Neural cell (in vitro differentiated cells): ENCODE data around the gene MXD4.

Experiments used
- CTCF ChIP-seq: fragments of 450-650 bp; IDR thresholded peaks from 2 replicates; pipeline ENCODE4 v1.5.1; 2014; ENCODE audit warnings: antibody characterized with exemption, mild to moderate bottlenecking, moderate library complexity; ENCODE audit not compliant: poor library complexity, severe bottlenecking
- EP300 ChIP-seq: fragments of 450-650 bp; conservative IDR thresholded peaks from 2 replicates; pipeline ENCODE4 v1.6.1; 2014; ENCODE audit warnings: antibody characterized with exemption, mild to moderate bottlenecking, moderate library complexity; ENCODE audit not compliant: poor library complexity, severe bottlenecking
- EZH2 ChIP-seq: fragments of 200-600, 300-800 bp; shearing (Covaris generic), sonication (generic); IDR thresholded peaks from 2 replicates; pipeline ENCODE4 v1.6.1; 2014; ENCODE audit warnings: antibody characterized with exemption, low read length, borderline replicate concordance, mild to moderate bottlenecking; ENCODE audit not compliant: insufficient read depth, poor library complexity, severe bottlenecking
- POLR2AphosphoS5 ChIP-seq: IDR thresholded peaks from 2 replicates; pipeline ENCODE4 v1.6.1; 2012

DNA sequence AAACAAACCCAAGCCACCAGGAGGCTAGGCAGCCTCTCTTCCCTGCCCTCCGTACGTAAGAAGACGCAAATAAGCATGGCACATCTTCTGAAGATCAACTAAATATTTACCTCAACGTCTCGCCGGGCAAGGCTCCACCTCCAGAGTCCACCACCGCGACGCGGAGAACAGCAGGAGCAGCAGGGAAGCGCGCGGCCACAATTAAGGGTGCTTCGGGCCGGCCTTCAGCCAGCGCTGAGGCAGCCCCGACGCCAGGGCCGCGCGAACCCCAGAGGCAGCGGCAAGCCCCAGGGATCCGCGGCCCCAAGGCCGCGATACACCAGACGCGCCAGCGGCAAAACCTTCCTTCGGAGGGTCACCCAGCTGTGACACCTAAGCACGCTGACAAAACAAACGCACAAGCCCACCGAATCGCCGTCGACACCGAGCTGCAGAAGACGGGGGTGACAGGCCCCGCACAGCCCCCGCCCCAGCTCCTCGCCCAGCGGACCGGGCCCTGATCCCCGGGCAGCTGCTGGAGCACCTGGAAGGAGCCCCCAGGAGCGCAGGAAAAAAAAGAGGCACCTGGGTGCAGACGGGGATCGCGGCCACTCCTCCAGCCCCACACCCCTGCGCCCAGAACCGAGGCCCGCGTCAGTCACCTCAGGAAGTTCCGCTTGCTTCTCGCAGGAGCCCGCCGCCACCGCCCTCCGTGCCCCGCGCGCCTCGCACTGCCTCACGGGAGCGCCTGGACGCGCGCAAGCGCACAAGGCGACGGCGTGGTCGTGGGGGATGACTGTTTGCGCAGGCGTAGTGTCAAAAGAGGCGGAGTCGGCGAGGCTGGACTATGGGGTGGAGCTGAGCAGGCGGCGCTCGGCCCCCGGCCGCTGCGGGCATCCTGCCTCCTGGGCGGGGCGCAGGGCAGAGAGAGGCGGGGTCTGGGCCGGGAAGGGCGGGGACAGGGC lies 20.2 kb downstream of the MXD4 start, which contains the start of the genes HAUS3 and POLN:
- TF ChIP-seq POLR2AphosphoS5, result peak; percentile 85
- no peak for TF ChIP-seq CTCF
- peak; percentile 13 for TF ChIP-seq EP300
- no peak for TF ChIP-seq EZH2
